NCI-H2171 treated with DMSO at 0.1 percent for 48 hours (cell line): Measurements from ENCODE around the gene APOC4.
"Not testable (repeated sequence)": the region's sequence is repeated elsewhere in the genome, so short reads cannot be mapped to it uniquely, and the experiment has no call there.

Experiments used
- DNase-seq: peaks from one replicate; lab custom pipeline; 2025; lab: John Stamatoyannopoulos, UW

Gene APOC4

GRCh38 chr19:44914433-44915206 is 27.4 kb upstream of the APOC4 start, which contains the start of gene APOC1:
Gene APOC1, plus strand, starts transcription at chr19:44914608. Its CDS starts 284 bp downstream, at chr19:44914892.
- DNase-seq = peak; percentile 88

GRCh38 chr19:44924243-44924725 is 17.8 kb upstream of the APOC4 start:
- no peak for DNase-seq

- no peak for DNase-seq
Observed at GRCh38 chr19:44925114-44925891, 16.7 kb upstream of the APOC4 start.

- DNase-seq = not testable (repeated sequence)
Observed at GRCh38 chr19:44926245-44927077, 15.6 kb upstream of the APOC4 start.

- peak; percentile 19 for DNase-seq
Observed at GRCh38 chr19:44927746-44928145, 14.3 kb upstream of the APOC4 start.

- no peak for DNase-seq
Observed at GRCh38 chr19:44930088-44930487, 11.9 kb upstream of the APOC4 start.

- no peak for DNase-seq
Observed at GRCh38 chr19:44931541-44931940, 10.5 kb upstream of the APOC4 start.

GRCh38 chr19:44939668-44940067 is 2.4 kb upstream of the APOC4 start:
- DNase-seq = no peak

GRCh38 chr19:44943801-44944249 is 1.8 kb downstream of the APOC4 start:
- DNase-seq = no peak

GRCh38 chr19:44947041-44947581 is 5.1 kb downstream of the APOC4 start:
- DNase-seq = no peak

- DNase-seq = no peak
Observed at GRCh38 chr19:44948237-44948636, 6.2 kb downstream of the APOC4 start.

- DNase-seq = peak; percentile 44
Observed at GRCh38 chr19:44948763-44949374, 6.8 kb downstream of the APOC4 start.

GRCh38 chr19:44949550-44949949 is 7.5 kb downstream of the APOC4 start:
- no peak for DNase-seq

GRCh38 chr19:44951179-44952159 is 9.4 kb downstream of the APOC4 start:
- DNase-seq = peak; percentile 73

GRCh38 chr19:44954278-44954648 is 12.2 kb downstream of the APOC4 start:
- no peak for DNase-seq

- peak; percentile 93 for DNase-seq
Observed at GRCh38 chr19:44954649-44955504, 12.8 kb downstream of the APOC4 start, which contains the start of gene CLPTM1. Gene CLPTM1, plus strand, starts transcription at chr19:44955380. Its CDS starts 16 bp downstream, at chr19:44955396.

- DNase-seq = peak; percentile 10
Observed at GRCh38 chr19:44955505-44956439, 13.7 kb downstream of the APOC4 start.

GRCh38 chr19:44957526-44957925 is 15.5 kb downstream of the APOC4 start:
- DNase-seq = no peak
